Neuron (in vitro differentiated cells): ENCODE results near the gene TCHH.
"Not testable (repeated sequence)": the region's sequence is repeated elsewhere in the genome, so short reads cannot be mapped to it uniquely, and the experiment has no call there.

ENCODE experiments used
- H2AFZ ChIP-seq: one replicate; pipeline ENCODE4 v1.6.1; 2013; ENCODE audit warnings: low read depth, mild to moderate bottlenecking, inconsistent platforms, low read length, moderate library complexity
- H3K27me3 ChIP-seq: one replicate; pipeline ENCODE4 v1.6.1; 2013; ENCODE audit warnings: low read length; ENCODE audit not compliant: insufficient read depth
- H3K36me3 ChIP-seq: one replicate; pipeline ENCODE4 v1.6.1; 2013; ENCODE audit warnings: low read length; ENCODE audit not compliant: insufficient read depth
- H3K4me1 ChIP-seq: one replicate; pipeline ENCODE4 v1.6.1; 2013; ENCODE audit warnings: low read length; ENCODE audit not compliant: insufficient read depth
- H3K4me3 ChIP-seq: 2 replicates; pipeline ENCODE4 v1.5.1; 2013; ENCODE audit warnings: mild to moderate bottlenecking, low read length, moderate library complexity
- H3K9me3 ChIP-seq: one replicate; pipeline ENCODE4 v1.6.1; 2013; ENCODE audit warnings: low read length

Gene TCHH

DNA sequence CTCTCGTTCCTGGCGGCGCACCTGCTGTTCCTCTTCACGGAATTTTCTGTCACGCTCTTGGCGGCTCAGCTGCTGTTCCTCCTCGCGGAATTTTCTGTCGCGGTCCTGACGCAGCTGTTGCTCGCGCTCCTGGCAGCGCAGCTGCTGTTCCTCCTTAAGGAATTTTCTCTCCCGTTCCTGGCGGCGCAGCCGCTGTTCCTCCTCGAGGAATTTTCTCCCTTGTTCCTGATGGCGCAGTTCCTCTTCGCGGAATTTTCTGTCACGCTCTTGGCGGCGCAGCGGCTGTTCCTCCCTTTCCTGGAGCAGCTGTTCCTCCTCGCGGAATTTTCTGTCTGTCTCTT is 6.4 kb downstream of the TCHH start:
- Histone ChIP-seq H3K27me3 (peaks cover 25% of the 10 kb centered on the region), H3K9me3 (peaks cover 7% of the 10 kb centered on the region), H3K4me3 (no peak overlapping the region), H3K4me1 (no peaks in the 10 kb centered on the region), H3K36me3 (no peaks in the 10 kb centered on the region), H2AFZ (no peak overlapping the region)

- peaks cover 19% of the 10 kb centered on the region for H3K27me3 ChIP-seq
- peaks cover 7% of the 10 kb centered on the region for H3K9me3 ChIP-seq
These were observed 7.0 kb downstream of the TCHH start for GRCh38 chr1:152107984-152108881.

DNA sequence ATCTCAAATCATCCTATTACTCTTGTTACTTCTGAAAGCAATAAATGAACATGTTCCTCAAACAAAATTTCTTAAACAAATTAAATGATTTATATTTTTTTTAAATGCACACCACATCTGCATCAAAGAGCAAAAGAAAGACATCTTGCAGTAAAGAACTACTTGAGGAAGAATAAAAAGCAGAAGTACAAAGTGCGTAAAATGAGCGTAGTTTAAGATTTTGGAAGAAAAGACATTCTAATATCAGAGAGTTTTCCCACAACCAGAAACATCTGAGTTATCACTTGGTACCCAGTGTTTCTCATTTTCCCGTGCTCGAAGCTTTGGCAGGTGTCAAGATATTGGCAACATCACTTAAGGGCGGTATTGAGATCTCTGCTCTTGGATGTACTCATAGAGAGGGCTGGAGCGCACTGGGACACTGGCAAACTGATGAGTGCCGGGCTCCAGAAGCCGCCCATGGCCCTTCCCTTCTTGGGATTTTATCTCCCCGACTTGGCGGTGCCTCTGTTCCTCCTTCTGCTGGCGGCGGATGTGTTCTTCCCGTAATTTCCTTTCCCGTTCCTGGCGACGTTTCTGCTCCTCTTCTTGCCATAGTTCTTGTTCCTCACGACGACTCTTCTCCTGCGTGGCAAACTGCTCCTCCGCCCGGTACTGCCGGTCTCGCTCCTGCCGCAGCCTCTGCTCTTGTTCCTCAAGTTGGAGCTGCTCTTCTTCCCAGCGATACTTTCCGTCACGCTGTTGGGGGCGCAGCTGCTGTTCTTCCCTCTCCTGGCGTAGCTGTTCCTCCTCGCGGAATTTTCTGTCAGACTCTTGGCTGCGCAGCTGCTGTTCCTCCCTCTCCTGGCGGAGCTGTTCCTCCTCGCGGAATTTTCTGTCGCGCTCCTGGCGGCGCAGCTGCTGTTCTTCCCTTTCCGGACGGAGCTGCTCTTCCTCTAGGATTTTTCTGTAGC is 7.9 kb downstream of the TCHH start:
- Histone ChIP-seq H3K4me3 (no peak overlapping the region), H3K9me3 (peaks cover 7% of the 10 kb centered on the region), H3K27me3 (peaks cover 14% of the 10 kb centered on the region), H3K4me1 (no peaks in the 10 kb centered on the region), H3K36me3 (no peaks in the 10 kb centered on the region), H2AFZ (no peak overlapping the region)

More at GRCh38 chr1:152107984-152108881, 7.0 kb downstream of the TCHH start:
- H3K4me1 ChIP-seq, result no peaks in the 10 kb centered on the region
- H3K4me3 ChIP-seq, result no peak overlapping the region
- no peak overlapping the region for H2AFZ ChIP-seq
- no peaks in the 10 kb centered on the region for H3K36me3 ChIP-seq

- no peak overlapping the region for H2AFZ ChIP-seq
- no peaks in the 10 kb centered on the region for H3K4me1 ChIP-seq
- H3K9me3 ChIP-seq, result peaks cover 7% of the 10 kb centered on the region
- peaks cover 7% of the 10 kb centered on the region for H3K27me3 ChIP-seq
- H3K4me3 ChIP-seq, result no peak overlapping the region
- H3K36me3 ChIP-seq, result no peaks in the 10 kb centered on the region
These were observed 10.4 kb downstream of the TCHH start for GRCh38 chr1:152104854-152105253.

DNA sequence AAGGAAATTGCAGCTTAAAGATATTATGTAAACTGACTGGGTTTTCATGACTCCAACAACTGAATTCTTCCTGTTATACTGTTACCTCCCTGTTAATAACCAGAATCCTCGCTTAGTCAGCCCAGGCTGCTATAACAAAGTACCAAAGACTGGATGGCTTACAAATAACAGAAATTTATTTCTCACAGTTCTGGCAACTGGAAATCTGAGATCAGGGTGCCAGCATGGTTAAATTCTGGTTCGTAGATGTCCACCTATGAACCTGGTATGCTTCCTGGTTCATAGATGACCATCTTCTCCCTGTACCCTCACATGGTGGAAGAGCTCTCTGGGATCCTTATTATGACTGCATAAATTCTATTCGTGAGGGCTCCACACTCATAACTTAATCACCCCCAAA is 18.3 kb downstream of the TCHH start:
- no peaks in the 10 kb centered on the region for H3K9me3 ChIP-seq
- H3K4me1 ChIP-seq, result no peaks in the 10 kb centered on the region
- no peaks in the 10 kb centered on the region for H3K27me3 ChIP-seq
- no peaks in the 10 kb centered on the region for H3K36me3 ChIP-seq
- no peak overlapping the region for H3K4me3 ChIP-seq
- no peak overlapping the region for H2AFZ ChIP-seq

GRCh38 chr1:152089014-152089674 is 26.1 kb downstream of the TCHH start, which contains the start of gene TCHHL1:
TSS of gene TCHHL1 (minus strand) at chr1:152089064. CDS start at chr1:152088143, 921 bp downstream.
- Histone ChIP-seq H3K9me3 (no peaks in the 10 kb centered on the region), H2AFZ (no peak within 1 kb of the TSS), H3K27me3 (peaks cover 4% of the 10 kb centered on the region), H3K4me3 (no peak within 1 kb of the TSS), H3K4me1 (no peaks in the 10 kb centered on the region), H3K36me3 (no peaks in the 10 kb centered on the region)

- Histone ChIP-seq H3K9me3 (no peaks in the 10 kb centered on the region), H2AFZ (no peak overlapping the region), H3K36me3 (no peaks in the 10 kb centered on the region), H3K4me1 (no peaks in the 10 kb centered on the region), H3K27me3 (peaks cover 4% of the 10 kb centered on the region), H3K4me3 (no peak overlapping the region)
These were observed 28.5 kb downstream of the TCHH start for GRCh38 chr1:152086760-152087159.

- H3K4me3 ChIP-seq, result no peak overlapping the region
- peaks cover 4% of the 10 kb centered on the region for H3K27me3 ChIP-seq
- no peak overlapping the region for H2AFZ ChIP-seq
- H3K4me1 ChIP-seq, result no peaks in the 10 kb centered on the region
- H3K36me3 ChIP-seq, result no peaks in the 10 kb centered on the region
- no peaks in the 10 kb centered on the region for H3K9me3 ChIP-seq
These were observed 30.4 kb downstream of the TCHH start for GRCh38 chr1:152084853-152085252.

DNA sequence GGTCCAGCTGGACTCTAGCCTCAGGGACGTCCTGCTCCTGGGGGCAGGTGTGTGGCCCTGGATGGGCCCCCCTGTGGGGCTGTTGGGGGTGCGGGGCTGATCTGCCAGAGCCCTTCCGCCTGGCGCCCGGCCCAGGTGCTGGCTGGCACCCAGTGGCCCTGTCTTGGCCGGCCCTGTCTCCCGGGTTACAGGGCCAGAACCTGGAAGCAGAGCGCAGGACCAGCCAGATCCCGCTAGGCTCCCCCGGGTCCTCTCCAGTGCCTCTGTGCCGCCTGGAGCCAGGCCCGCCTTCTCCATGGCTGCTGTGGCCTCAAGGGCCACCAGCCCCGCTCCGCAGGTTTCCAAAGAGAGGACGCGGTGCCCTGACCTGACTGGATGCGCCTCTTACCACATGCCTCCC is 34.2 kb downstream of the TCHH start:
- H3K36me3 ChIP-seq, H3K27me3 ChIP-seq, H3K9me3 ChIP-seq, H3K4me3 ChIP-seq, H3K4me1 ChIP-seq, H2AFZ ChIP-seq: not testable (repeated sequence)

DNA sequence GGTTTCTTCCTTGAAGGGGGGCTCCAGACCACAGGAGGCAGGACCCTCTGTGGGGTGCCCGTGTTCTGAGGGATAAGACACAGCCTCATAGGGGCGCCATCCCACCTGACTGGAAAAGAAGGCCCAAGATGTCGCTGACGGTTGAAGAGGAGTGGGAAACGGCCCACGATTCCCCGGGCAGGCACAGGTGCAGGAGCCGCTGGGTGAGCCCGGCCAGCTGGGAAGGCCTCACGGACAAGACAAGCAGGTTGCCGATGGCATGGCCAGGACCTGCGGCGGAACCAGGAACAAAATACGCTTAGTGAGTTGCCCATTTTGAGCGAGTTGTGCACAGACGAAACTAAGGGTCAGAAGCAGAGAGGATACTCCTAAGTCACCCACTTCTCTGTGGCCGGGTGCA is 34.8 kb downstream of the TCHH start:
- not testable (repeated sequence) for H3K4me3 ChIP-seq, H3K36me3 ChIP-seq, H3K4me1 ChIP-seq, H3K9me3 ChIP-seq, H2AFZ ChIP-seq, H3K27me3 ChIP-seq

DNA sequence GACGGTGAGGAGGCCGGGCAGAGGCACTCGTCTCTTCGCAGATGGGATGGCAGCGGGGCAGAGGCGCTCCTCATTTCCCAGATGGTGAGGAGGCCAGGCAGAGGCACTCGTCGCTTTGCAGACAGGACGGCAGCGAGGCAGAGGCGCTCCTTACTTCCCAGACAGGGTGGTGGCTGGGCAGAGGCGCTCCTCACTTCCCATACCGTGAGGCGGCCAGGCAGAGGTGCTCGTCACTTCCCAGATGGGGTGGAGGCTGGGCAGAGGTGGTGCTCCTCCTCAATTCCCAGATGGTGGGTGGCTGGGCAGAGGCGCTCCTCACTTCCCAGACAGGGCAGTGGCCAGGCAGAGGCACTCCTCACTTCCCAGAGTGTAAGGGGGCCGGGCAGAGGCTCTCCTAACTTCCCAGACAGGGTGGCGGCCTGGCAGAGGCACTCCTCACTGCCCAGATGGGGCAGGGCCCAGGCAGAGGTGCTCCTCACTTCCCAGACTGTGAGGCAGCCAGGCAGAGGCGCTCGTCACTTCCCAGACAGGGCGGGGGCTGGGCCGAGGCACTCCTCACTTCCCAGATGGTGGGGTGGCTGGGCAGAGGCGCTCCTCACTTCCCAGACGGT is 36.3 kb downstream of the TCHH start:
- H3K4me3 ChIP-seq, result no peak overlapping the region
- H3K9me3 ChIP-seq, result no peaks in the 10 kb centered on the region
- no peaks in the 10 kb centered on the region for H3K36me3 ChIP-seq
- H3K4me1 ChIP-seq, result no peaks in the 10 kb centered on the region
- no peak overlapping the region for H2AFZ ChIP-seq
- peaks cover 1% of the 10 kb centered on the region for H3K27me3 ChIP-seq

DNA sequence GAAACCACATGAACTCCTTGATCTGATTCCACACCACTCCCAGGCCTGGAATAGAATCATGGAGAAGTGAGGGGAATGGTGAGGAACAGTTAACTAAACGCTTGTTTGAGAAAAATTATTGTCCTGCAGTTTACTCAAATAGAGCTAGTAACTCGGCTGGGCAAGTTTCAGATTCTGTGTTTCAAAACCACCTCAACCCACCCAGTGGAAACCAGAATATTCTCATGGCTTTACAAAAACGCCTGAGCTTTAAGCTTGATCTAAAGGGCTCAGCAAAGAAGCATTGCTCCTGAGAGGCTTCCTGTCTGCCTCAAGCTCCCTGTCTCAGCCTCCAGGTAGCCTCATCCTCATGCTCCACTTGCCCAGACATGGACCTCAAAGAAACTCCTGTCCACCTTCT is 42.9 kb downstream of the TCHH start:
- no peak overlapping the region for H3K4me3 ChIP-seq
- H3K27me3 ChIP-seq, result peaks cover 5% of the 10 kb centered on the region
- H3K9me3 ChIP-seq, result no peaks in the 10 kb centered on the region
- H3K4me1 ChIP-seq, result no peaks in the 10 kb centered on the region
- no peaks in the 10 kb centered on the region for H3K36me3 ChIP-seq
- H2AFZ ChIP-seq, result no peak overlapping the region
